T-helper 2 cell (primary cell): ENCODE measurements around the gene FHOD3.
A peak's percentile ranks its signal among the peaks of the same experiment; 100 is the strongest.
"Not testable (repeated sequence)": the region's sequence is repeated elsewhere in the genome, so short reads cannot be mapped to it uniquely, and the experiment has no call there.

Source experiments
- DNase-seq, 5 experiments: peaks; one replicate each; pipeline versions ENCODE4 v3.0.0 to v3.0.0-alpha.2; 2012 to 2022

The FHOD3 gene

GRCh38 chr18:36529747-36530146, 232.2 kb downstream of the FHOD3 start:
- no peak for DNase-seq

GRCh38 chr18:36530676-36531405, 233.3 kb downstream of the FHOD3 start:
- no peak for DNase-seq

- DNase-seq, result no peak
Measured at GRCh38 chr18:36531636-36532035, 234.1 kb downstream of the FHOD3 start.

GRCh38 chr18:36532394-36532793, 234.9 kb downstream of the FHOD3 start:
- DNase-seq, result no peak

GRCh38 chr18:36532815-36533214, 235.3 kb downstream of the FHOD3 start:
- no peak for DNase-seq

- DNase-seq, result no peak
Measured at GRCh38 chr18:36533446-36534153, 236.1 kb downstream of the FHOD3 start.

- peak in 2 of 5 experiments; percentile 0 to 29 for DNase-seq
Measured at GRCh38 chr18:36534154-36534688, 236.7 kb downstream of the FHOD3 start.

GRCh38 chr18:36535202-36535935, 237.9 kb downstream of the FHOD3 start:
- no peak for DNase-seq

GRCh38 chr18:36536426-36536825, 238.9 kb downstream of the FHOD3 start:
- no peak for DNase-seq

- no peak for DNase-seq
Measured at GRCh38 chr18:36537289-36537688, 239.8 kb downstream of the FHOD3 start.

- no peak for DNase-seq
Measured at GRCh38 chr18:36539674-36540231, 242.2 kb downstream of the FHOD3 start.

- DNase-seq, result no peak
Measured at GRCh38 chr18:36543030-36543429, 245.5 kb downstream of the FHOD3 start.

- no peak for DNase-seq
Measured at GRCh38 chr18:36543991-36544725, 246.6 kb downstream of the FHOD3 start.

GRCh38 chr18:36545821-36546427, 248.4 kb downstream of the FHOD3 start:
- DNase-seq, result no peak

- DNase-seq, result no peak
Measured at GRCh38 chr18:36546876-36547275, 249.4 kb downstream of the FHOD3 start.

- DNase-seq, result no peak
Measured at GRCh38 chr18:36547544-36547943, 250.0 kb downstream of the FHOD3 start.

- DNase-seq, result not testable (repeated sequence)
Measured at GRCh38 chr18:36551274-36551673, 253.8 kb downstream of the FHOD3 start.

- DNase-seq, result no peak
Measured at GRCh38 chr18:36558234-36558633, 260.7 kb downstream of the FHOD3 start.

GRCh38 chr18:36559149-36559857, 261.8 kb downstream of the FHOD3 start:
- no peak for DNase-seq

GRCh38 chr18:36560187-36560586, 262.7 kb downstream of the FHOD3 start:
- DNase-seq, result no peak

- DNase-seq, result no peak
Measured at GRCh38 chr18:36561046-36561445, 263.5 kb downstream of the FHOD3 start.
